GM18526 (cell line): ENCODE measurements around the gene MLPH.

Source experiments
- POLR2A ChIP-seq: IDR thresholded peaks from 3 replicates; pipeline ENCODE4 v1.6.1; 2011; ENCODE audit not compliant: insufficient read length; ENCODE audit errors: extremely low read depth

Gene MLPH

DNA sequence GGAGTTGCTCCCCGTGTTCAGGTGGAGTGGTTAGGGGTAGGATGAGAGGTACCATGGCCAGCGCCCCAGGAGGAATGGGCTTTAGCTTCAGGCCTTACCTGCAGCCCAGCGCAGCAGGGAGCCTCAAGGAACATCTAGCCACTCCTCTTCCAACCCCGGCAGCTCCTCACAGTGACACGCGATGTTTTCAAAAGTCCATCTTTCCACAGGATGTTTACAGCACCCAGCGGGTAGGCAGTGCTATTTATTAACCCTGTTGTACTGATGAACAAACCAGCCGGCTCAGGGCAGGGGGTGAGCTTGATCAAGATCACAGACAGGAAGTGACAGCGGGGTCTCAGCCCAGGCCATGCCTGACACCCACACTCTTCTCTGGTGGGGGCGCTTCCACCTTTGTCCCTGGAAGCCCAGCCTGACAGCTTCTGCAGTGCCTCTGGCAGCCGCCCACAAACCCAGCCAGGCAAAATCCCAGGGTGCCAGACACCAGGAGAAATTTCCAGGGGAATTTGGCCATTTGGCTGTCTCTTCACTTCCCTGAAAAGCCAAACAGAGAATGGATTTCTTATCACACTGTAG, 60.9 kb downstream of the MLPH start:
- no peak for TF ChIP-seq POLR2A

DNA sequence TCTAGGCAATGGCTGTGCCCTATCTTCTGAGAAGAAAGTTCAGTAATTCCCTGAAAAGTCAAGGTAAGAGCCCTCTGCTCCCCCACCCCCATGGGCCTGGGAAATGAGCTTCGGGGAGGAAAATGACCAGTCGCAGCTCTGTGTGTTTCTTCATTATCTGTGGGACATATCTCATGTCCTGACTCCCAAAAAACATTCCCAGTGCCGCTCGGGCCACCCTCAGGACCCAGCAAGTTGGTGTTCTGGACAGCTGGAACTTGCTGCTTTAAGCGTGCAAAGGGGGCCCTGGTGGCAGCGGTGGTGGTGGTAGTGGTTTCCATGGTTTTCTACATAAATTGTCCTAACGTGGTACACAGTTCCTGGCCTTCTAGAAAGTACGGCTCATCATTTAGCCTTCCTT, 62.2 kb downstream of the MLPH start:
- no peak for TF ChIP-seq POLR2A

DNA sequence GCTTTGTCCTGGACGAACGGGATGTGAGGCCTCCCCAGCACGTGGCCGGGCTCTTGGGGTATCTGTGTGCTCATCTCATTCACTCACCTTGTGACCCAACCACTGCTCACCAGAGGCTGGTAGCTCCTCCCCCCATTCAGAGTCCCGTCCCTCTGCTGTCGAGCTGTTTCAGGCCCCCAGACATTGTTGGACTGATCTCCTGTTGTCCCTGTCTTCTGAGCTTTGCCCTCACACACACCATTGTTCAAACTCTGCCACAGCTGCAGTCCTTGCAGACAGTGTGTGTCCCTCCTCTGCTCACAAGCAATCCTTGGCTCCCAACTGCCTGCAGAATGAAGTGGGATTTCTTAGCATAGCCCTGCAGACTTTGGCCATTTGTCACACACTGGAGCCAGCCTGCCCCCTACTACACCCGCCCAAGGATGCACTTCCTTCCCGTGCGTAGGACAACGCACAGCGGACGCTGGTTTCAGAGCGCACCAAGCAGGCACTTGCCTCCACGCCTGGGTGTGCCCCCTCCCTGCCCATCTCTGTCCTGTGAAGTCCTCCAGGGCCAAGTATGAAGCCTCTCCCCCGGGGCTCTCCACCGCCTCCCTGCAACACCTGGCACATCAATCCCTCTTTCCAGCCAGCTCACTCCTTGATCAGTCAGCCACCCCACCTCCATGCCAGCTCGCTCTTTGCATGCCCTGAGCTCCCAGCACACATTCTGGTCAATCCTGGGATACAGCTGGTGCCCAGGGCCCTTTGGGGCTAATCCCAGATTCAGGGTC, 62.8 kb downstream of the MLPH start:
- TF ChIP-seq POLR2A: no peak

DNA sequence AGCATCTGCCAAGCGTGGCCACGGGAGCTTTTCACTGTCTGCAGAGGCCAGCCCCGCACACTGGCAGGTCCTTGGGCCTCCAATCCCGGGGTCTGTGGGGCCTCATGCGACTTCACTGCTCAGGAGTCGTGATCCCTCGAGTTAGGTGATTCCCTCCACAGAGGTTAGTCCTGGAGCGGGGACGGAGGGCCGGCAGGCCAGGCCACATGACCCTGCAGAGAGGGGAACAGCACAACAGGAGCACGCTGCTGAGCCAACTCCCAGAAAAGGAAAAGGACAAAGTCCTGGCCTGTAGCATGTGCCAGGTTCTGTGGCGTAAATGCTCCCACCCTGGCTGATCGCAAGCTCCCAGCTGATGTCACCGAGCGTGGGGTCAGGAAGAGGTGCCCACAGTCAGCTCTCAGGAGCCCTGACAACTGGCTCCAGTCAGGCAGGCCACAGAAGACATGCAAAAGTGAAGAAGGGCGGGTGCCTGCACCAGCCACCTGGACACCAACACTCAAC, 64.1 kb downstream of the MLPH start:
- TF ChIP-seq POLR2A: no peak

DNA sequence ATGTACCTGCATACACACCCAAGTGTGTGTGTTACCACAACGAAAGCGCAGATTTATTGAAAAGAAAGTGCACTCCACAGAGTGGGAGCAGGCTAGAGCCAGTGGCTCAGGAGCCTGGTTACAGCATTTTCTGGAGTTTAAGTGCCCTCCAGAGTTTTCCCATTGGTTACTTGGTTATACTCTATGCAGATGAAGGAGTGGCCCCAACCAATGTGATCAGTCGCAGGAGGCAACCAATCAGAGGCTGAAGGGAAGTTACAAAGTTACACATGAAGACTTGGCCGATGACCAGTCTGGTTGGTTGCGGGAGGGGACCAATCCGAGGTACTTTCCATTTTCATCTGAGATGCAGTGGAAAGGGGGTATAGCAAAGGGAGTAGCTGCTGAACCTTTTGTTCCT, 65.9 kb downstream of the MLPH start:
- TF ChIP-seq POLR2A: no peak

DNA sequence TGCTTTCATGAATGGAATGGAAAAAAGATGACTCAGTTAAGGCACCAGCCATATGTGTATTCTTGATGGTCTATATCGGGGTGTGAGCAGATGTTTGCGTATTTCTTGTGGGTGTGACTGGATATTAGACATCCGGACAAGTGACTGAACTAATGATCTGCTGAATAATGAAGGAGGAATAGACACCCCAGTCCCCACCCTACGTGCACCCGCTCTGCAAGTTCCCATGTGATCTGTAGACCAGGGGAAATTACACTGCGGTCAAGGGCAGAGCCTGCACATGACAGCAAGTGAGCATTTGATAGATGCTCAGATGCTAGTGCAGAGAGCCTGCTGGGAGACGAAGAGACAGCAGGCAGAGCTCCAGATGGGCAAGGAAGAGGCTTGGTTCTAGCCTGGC, 66.9 kb downstream of the MLPH start:
- TF ChIP-seq POLR2A: no peak

DNA sequence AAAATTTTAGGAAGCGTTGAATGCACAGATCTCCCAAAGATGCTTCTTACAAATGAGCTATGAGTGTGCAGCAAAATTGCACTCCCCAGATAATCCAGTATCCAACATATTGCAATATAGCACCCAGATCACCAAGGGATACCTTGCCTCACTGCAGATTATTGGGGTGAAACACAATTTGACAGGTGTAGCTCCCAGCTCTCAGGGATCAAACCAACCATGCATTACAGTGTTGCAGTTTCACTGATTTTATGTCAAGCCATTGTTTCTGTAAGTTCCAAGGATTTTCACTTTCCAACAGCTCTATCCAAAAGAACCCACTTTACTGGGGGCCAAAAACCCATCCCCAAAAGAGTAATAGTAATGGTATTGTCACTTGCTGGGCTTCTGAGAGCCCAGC, 68.5 kb downstream of the MLPH start:
- no peak for TF ChIP-seq POLR2A

DNA sequence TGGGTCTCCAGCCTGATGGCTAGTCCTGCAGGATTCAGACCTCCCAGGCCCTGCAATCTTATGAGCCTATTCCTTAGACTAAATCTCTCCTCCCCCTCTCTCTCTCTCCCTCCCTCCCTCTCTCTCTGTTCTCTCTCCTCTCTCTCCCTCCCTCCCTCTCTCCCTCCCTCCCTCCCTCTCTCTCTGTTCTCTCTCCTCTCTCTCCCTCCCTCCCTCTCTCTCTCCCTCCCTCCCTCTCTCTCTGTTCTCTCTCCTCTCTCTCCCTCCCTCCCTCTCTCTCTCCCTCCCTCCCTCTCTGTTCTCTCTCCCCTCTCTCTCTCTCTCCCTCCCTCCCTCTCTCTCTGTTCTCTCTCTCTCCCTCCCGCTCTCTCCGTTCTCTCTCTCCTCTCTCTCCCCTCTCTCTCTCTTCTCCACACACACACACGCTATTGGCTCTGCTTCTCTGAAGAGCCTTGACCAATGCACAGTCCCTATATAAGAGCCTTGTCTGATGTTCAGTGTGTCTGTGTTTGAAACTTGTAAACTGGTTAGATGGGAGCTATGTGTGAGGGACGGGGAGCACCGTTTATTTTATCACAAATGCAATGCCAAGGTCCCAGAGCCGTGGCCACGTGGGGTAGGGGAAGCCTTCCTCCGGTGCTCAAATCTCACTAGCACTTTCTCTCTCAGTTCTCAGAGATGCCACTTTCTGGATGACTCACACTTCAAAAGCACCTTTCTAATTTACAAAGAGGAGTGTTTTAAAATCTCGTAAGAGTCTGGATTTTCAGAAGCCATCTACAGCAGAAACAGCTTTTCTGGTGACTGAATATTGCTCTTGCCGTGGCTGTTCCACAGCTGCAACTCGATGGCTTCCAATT, 70.0 kb downstream of the MLPH start:
- no peak for TF ChIP-seq POLR2A

DNA sequence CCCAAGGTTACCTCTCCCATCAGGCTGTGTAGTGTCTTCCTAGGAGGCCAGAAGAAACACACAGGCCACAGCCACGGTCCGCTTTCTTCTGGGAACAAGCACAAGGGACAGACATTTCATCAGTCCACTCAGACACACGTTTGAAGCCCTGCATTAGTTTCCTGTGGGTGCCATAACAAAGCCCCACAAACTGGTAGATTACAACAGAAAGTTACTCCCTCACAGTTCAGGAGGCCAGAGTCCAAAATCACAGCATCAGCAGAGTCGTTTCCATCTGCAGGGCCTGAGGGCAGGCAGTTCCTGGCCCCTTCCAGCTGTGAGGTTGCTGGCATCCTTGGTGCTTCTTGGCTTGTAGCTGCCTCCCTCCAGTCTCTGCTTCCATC, 70.6 kb downstream of the MLPH start:
- no peak for TF ChIP-seq POLR2A

DNA sequence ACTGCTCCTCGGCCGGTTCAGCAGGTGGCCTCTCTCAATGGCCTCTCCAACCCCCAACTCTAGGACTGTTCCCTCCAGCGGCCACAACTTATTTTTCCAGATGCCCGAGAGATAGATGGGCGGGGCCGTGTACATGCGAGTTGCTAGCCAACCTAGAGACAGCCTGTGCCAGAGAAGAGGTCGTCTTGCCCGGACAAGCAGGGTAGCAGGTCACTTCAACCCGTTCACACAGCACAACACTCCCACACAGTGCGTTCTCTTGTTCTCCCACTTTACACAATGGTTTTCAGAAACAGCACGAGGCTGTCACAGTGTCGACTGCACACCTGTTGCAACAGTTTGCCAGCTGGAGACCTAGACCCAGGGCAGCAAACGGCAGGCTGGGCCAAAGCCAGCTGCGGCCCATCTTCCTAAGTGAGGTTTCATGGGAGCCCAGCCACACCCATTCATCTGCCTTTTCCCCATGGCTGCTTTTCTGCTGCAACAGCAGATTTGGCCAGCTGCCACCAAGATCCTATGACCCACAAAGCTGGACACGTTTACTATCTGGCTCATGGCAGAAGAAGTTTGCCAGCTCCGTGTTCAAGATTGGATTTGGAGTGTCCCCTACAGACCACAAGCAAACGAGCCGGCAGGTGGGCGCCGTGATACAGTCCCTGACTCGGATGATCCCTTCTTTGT, 72.0 kb downstream of the MLPH start:
- no peak for TF ChIP-seq POLR2A

DNA sequence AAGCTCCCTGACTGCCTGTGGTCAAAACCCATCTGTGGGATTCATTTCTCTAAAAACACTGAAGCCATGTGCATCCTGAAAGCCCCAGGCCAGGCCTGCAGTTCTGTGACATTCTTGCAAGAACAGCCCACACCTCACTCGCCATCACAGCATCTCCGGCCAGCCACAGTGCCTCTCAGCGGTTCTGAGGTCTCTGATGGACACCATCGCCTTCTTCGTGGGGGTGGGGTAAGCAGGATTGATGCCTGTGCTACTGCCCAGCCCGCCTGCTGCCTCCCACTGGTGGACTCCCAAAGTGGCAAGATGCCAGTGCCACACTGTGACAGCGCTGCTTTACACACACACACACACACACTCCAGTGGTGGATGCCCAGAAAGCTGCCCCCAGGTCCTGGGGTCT, 74.2 kb downstream of the MLPH start:
- no peak for TF ChIP-seq POLR2A

DNA sequence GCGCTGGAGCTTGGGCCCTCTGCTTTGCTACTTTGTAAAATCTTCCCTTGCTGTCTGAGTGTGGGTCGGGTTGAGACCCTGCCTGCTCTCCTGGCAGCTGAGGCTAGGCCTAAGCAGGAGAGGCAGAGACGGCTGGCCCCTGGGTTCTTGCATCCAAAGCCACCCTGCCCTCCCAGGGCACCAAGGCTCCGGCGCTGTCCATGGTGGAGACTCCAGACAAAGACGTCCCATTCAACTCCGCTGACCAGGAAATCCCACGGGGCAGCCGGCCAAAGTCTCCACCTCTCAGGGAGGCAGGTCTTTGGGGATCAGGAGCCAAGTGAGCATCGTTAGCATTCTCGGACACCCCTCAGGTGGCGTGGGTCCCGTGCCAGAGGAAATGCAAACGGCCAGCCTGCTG, 76.8 kb downstream of the MLPH start:
- TF ChIP-seq POLR2A: no peak

DNA sequence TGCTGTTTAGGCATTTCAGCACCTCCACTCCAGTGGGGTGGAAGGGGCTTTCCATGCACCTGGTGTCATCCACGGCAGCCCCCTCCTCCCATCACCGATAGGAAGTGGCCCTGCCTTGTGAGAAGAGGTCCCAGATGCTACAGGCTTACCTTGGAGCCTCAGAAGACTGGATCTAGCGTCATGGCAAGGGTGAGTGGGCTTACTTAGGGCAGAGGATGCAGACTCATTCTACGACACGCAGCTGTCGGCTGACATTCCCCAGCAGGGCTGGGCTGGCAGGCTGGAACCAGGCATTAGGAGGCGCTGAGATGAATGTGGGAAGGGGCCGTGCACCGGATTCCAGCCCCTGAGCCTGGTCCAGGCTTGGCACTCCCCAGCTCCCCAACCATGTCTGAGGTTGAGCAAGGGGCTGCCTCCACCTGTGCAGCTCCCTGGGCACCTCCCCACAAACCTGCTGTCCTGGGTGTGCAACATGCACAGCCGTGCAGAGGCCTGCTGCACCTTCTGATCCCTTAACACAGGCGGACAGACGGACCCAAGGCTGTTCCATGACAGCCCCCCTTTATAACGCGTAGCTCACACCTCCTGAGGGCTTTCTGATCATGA, 77.6 kb downstream of the MLPH start:
- no peak for TF ChIP-seq POLR2A

DNA sequence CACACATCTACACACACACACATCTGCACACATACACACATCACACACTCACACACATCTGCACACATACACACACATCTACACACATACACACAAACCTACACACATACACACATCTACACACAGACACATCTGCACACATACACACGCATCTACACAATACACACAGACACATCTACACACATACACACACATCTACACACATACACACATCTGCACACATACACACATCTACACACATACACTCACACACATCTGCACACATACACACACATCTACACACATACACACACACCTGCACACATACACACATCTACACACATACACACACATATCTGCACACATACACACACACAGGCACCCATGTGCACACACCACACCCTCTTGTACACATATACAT, 78.9 kb downstream of the MLPH start:
- no peak for TF ChIP-seq POLR2A
